H9 (cell line): ENCODE results near the gene CLCN6. TPM values are rescaled to one million over a fixed set of nuclear protein-coding genes. Genes with fewer than 3 reads are reported as not detected.
A peak's percentile ranks its signal among the peaks of the same experiment; 100 is the strongest.

Experiments used
- DNase-seq: peaks from one replicate; pipeline ENCODE4 v3.0.0-alpha.2; 2017
- H2AFZ ChIP-seq: one replicate; pipeline ENCODE4 v1.6.1; 2013; ENCODE audit warnings: mild to moderate bottlenecking, low read length, control low read depth, moderate library complexity
- H2AK5ac ChIP-seq: 2 replicates; pipeline ENCODE4 v1.6.1; 2013; ENCODE audit warnings: low read length, control low read depth, mixed read lengths; ENCODE audit not compliant: insufficient read length
- H2BK120ac ChIP-seq: one replicate; pipeline ENCODE4 v1.6.1; 2013; ENCODE audit warnings: low read depth, mild to moderate bottlenecking, low read length, control low read depth, inconsistent platforms; ENCODE audit not compliant: poor library complexity, severe bottlenecking
- H2BK12ac ChIP-seq: 2 replicates; pipeline ENCODE4 v1.6.1; 2013; ENCODE audit warnings: low read length, control low read depth, mixed read lengths, low read depth; ENCODE audit not compliant: insufficient read length
- H2BK15ac ChIP-seq: 2 replicates; pipeline ENCODE4 v1.6.1; 2013; ENCODE audit warnings: low read depth, low read length, control low read depth
- H2BK20ac ChIP-seq: one replicate; pipeline ENCODE4 v1.6.1; 2013; ENCODE audit warnings: low read depth, mild to moderate bottlenecking, low read length, control low read depth, inconsistent platforms; ENCODE audit not compliant: poor library complexity, severe bottlenecking
- H2BK5ac ChIP-seq: 2 replicates; pipeline ENCODE4 v1.6.1; 2013; ENCODE audit warnings: low read length, control low read depth, mixed read lengths; ENCODE audit not compliant: insufficient read length
- H3K14ac ChIP-seq: 2 replicates; pipeline ENCODE4 v1.6.1; 2013; ENCODE audit warnings: low read length, control low read depth; ENCODE audit not compliant: insufficient read depth
- H3K18ac ChIP-seq: 2 replicates; pipeline ENCODE4 v1.6.1; 2013; ENCODE audit warnings: low read depth, mild to moderate bottlenecking, mixed read lengths, low read length, control low read depth; ENCODE audit not compliant: insufficient read length
- H3K23ac ChIP-seq: 2 replicates; pipeline ENCODE4 v1.6.1; 2013; ENCODE audit warnings: low read length, control low read depth, mixed read lengths, low read depth; ENCODE audit not compliant: insufficient read length
- H3K23me2 ChIP-seq: 2 replicates; pipeline ENCODE4 v1.6.1; 2013; ENCODE audit warnings: low read depth, mild to moderate bottlenecking, mixed read lengths, low read length, control low read depth; ENCODE audit not compliant: insufficient read length, poor library complexity, severe bottlenecking
- H3K27ac ChIP-seq: 2 replicates; pipeline ENCODE4 v1.5.1; 2013; ENCODE audit warnings: low read length, control low read depth, mixed read lengths, low read depth; ENCODE audit not compliant: insufficient read length
- H3K27me3 ChIP-seq: 2 replicates; pipeline ENCODE4 v1.6.1; 2013; ENCODE audit warnings: low read length, control low read depth, inconsistent platforms; ENCODE audit not compliant: insufficient read depth
- H3K4ac ChIP-seq: 2 replicates; pipeline ENCODE4 v1.6.1; 2013; ENCODE audit warnings: low read depth, mild to moderate bottlenecking, control low read depth, inconsistent platforms, low read length, moderate library complexity
- H3K4me1 ChIP-seq: 2 replicates; pipeline ENCODE4 v1.6.1; 2013; ENCODE audit warnings: low read length, control low read depth, inconsistent platforms; ENCODE audit not compliant: insufficient read depth
- H3K4me2 ChIP-seq: 2 replicates; pipeline ENCODE4 v1.6.1; 2013; ENCODE audit warnings: low read length, control low read depth, mixed read lengths; ENCODE audit not compliant: insufficient read length, insufficient read depth
- H3K56ac ChIP-seq: 2 replicates; pipeline ENCODE4 v1.6.1; 2013; ENCODE audit warnings: low read depth, mild to moderate bottlenecking, mixed read lengths, low read length, control low read depth; ENCODE audit not compliant: insufficient read length
- H3K79me1 ChIP-seq: 2 replicates; pipeline ENCODE4 v1.6.1; 2013; ENCODE audit warnings: low read depth, mild to moderate bottlenecking, moderate library complexity, low read length, control low read depth, inconsistent platforms; ENCODE audit not compliant: insufficient read depth, poor library complexity, severe bottlenecking
- H3K79me2 ChIP-seq: 2 replicates; pipeline ENCODE4 v1.6.1; 2013; ENCODE audit warnings: low read length, control low read depth, inconsistent platforms; ENCODE audit not compliant: insufficient read depth
- H3K9ac ChIP-seq: 2 replicates; pipeline ENCODE4 v1.6.1; 2013; ENCODE audit warnings: low read length, control low read depth, mixed read lengths; ENCODE audit not compliant: insufficient read length; ENCODE audit errors: extremely low read depth
- H3K9me3 ChIP-seq: one replicate; pipeline ENCODE4 v1.6.1; 2013; ENCODE audit warnings: low read depth, low read length, inconsistent platforms; ENCODE audit not compliant: control insufficient read depth
- H3T11ph ChIP-seq: one replicate; pipeline ENCODE4 v1.6.1; 2013; ENCODE audit warnings: mild to moderate bottlenecking, low read length, control low read depth, inconsistent platforms
- H4K20me1 ChIP-seq: one replicate; pipeline ENCODE4 v1.6.1; 2013; ENCODE audit not compliant: control insufficient read depth, insufficient read length, insufficient read depth
- H4K5ac ChIP-seq: 2 replicates; pipeline ENCODE4 v1.6.1; 2013; ENCODE audit warnings: low read depth, mild to moderate bottlenecking, mixed read lengths, low read length, control low read depth; ENCODE audit not compliant: insufficient read length
- H4K8ac ChIP-seq: replicated peaks from 2 replicates; pipeline ENCODE4 v1.6.1; 2013; ENCODE audit warnings: low read length, control low read depth, mixed read lengths, low read depth; ENCODE audit not compliant: insufficient read length
- H4K91ac ChIP-seq: 2 replicates; pipeline ENCODE4 v1.6.1; 2013; ENCODE audit warnings: low read depth, mild to moderate bottlenecking, moderate library complexity, mixed read lengths, low read length, control low read depth; ENCODE audit not compliant: insufficient read length
- H3K27ac Mint-ChIP-seq, 3 experiments: 2 replicates in 2 of 3; 3 replicates in 1 of 3; pipeline ENCODE4 v1.8.0; 2020 to 2021; ENCODE audit warnings: mixed read lengths in 3 of 3, mild to moderate bottlenecking in 1 of 3, moderate library complexity in 1 of 3
- H3K27me3 Mint-ChIP-seq: 2 replicates; pipeline ENCODE4 v1.8.0; 2021; ENCODE audit warnings: low read depth, mild to moderate bottlenecking, moderate library complexity, mixed read lengths
- H3K36me3 Mint-ChIP-seq, 3 experiments: 2 replicates in 2 of 3; 3 replicates in 1 of 3; pipeline ENCODE4 v1.8.0; 2020 to 2021; ENCODE audit warnings: low read depth in 3 of 3, mixed read lengths in 3 of 3; ENCODE audit not compliant: insufficient read depth in 1 of 3
- H3K4me1 Mint-ChIP-seq, 2 experiments: 2 replicates each; pipeline ENCODE4 v1.8.0; 2020; ENCODE audit warnings: mixed read lengths in 2 of 2
- H3K4me3 Mint-ChIP-seq, 2 experiments: 2 replicates in 1 of 2; 3 replicates in 1 of 2; pipeline ENCODE4 v1.8.0; 2020 to 2021; ENCODE audit warnings: mild to moderate bottlenecking in 2 of 2, mixed read lengths in 2 of 2, moderate library complexity in 1 of 2
- H3K9me3 Mint-ChIP-seq, 2 experiments: 2 replicates in 1 of 2; 3 replicates in 1 of 2; pipeline ENCODE4 v1.8.0; 2020; ENCODE audit warnings: mild to moderate bottlenecking in 2 of 2, mixed read lengths in 2 of 2, moderate library complexity in 1 of 2
- CTCF ChIP-seq: fragments of 200-600 bp; sonication (generic); conservative IDR thresholded peaks from 3 replicates; pipeline ENCODE4 v1.8.0; 2021; ENCODE audit warnings: antibody characterized with exemption, mild to moderate bottlenecking
- WGBS: extraction: QIAGEN DNeasy Blood & Tissue Kit; methylation state at CpG from one replicate; pipeline ENCODE4 v1.1.7; 2013; ENCODE audit warnings: missing lambda C conversion rate, low lambda C conversion rate, mixed read lengths; ENCODE audit not compliant: insufficient read length; ENCODE audit errors: extremely low coverage; 5-methylcytosine and 5-hydroxymethylcytosine counted together
- total RNA-seq: library from RNA; stranded (reverse); gene quantifications from 2 replicates; pipeline ENCODE4 v1.2.1, GENCODE V29; 2021

Gene CLCN6
- total RNA-seq, 1 experiment from 2014 or later = 20.5 TPM

GRCh38 chr1:11800391-11800755, 5.6 kb upstream of the CLCN6 start:
- Mint-ChIP-seq H3K4me3 (no peak overlapping the region), H3K9me3 (no peaks in the 10 kb centered on the region), H3K27me3 (no peaks in the 10 kb centered on the region), H3K27ac (peak overlapping the region in 2 of 3 experiments; percentile 14 to 15; a peak in 1 of 7 replicates), H3K36me3 (peaks cover 16 to 39% (median 29%) of the 10 kb centered on the region in 3 experiments; a peak in 6 of 7 replicates), H3K4me1 (peaks cover 25 to 34% of the 10 kb centered on the region in 2 experiments)
- no peak for DNase-seq
- no peaks in the 10 kb centered on the region for H3K79me2 ChIP-seq
- H4K20me1 ChIP-seq = no peaks in the 10 kb centered on the region
- H3K9me3 ChIP-seq = no peaks in the 10 kb centered on the region
- H3K56ac ChIP-seq = no peak overlapping the region
- H2BK12ac ChIP-seq = no peak overlapping the region
- H4K8ac ChIP-seq = no peak overlapping the region
- H3K23ac ChIP-seq = no peak overlapping the region
- H2AFZ ChIP-seq = no peak overlapping the region
- no peak overlapping the region for H2BK15ac ChIP-seq
- no peak overlapping the region for H4K5ac ChIP-seq
- no peaks in the 10 kb centered on the region; the same call in 1 of the 2 replicates for H3K4me1 ChIP-seq
- no peak overlapping the region for H3K4me2 ChIP-seq
- no peak overlapping the region for H4K91ac ChIP-seq
- WGBS = no CpG with 5 or more reads among the region's 8 CpGs
- H2BK20ac ChIP-seq = no peak overlapping the region
- no peak overlapping the region for H2BK5ac ChIP-seq
- H3T11ph ChIP-seq = no peak overlapping the region
- no peak for TF ChIP-seq CTCF
- H3K9ac ChIP-seq = no peak overlapping the region
- H2AK5ac ChIP-seq = no peak overlapping the region
- no peak overlapping the region for H3K14ac ChIP-seq
- H3K4ac ChIP-seq = no peak overlapping the region
- no peak overlapping the region for H2BK120ac ChIP-seq
- no peaks in the 10 kb centered on the region for H3K27me3 ChIP-seq
- no peaks in the 10 kb centered on the region for H3K79me1 ChIP-seq
- H3K27ac ChIP-seq = no peak overlapping the region
- peaks cover 10% of the 10 kb centered on the region for H3K23me2 ChIP-seq
- H3K18ac ChIP-seq = no peak overlapping the region
